HG02981 (cell line): ENCODE measurements around the gene INAFM1.
"Not testable (repeated sequence)": the region's sequence is repeated elsewhere in the genome, so short reads cannot be mapped to it uniquely, and the experiment has no call there.

Source experiments
- ATAC-seq: cut with Tn5 transposase; IDR thresholded peaks from one replicate; pipeline ENCODE4 v1.9.1; 2021; ENCODE audit warnings: mild to moderate bottlenecking, moderate library complexity; ENCODE audit not compliant: unreplicated experiment

Gene INAFM1

GRCh38 chr19:47267350-47267759, 7.3 kb upstream of the INAFM1 start:
- ATAC-seq = no peak

- ATAC-seq = no peak
Observed at GRCh38 chr19:47268028-47268427, 6.7 kb upstream of the INAFM1 start.

GRCh38 chr19:47269596-47269995, 5.1 kb upstream of the INAFM1 start:
- ATAC-seq = no peak

- ATAC-seq = no peak
Observed at GRCh38 chr19:47270408-47270807, 4.3 kb upstream of the INAFM1 start.

DNA sequence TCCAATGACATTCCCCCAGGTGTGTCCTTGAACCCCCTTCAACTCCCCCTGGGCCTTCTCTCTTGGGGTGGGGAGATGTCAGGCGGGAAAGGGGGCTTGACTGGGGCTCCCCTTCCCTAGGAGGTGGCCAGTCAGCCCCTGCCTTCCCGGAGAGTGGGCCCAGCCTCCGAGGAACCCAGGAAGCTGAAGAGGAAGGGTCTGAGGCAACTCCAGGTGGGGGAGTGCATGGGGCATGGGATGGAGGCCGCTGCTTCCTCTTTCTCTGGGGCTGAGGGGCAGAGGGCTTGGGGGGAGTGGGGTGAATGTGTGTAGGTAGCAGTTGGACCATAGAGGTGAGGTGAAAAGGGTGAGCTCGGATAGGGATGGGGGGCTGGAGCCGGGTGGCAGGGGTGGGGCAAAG, 2.7 kb upstream of the INAFM1 start:
- ATAC-seq = no peak

GRCh38 chr19:47272448-47273312, 2.0 kb upstream of the INAFM1 start:
- no peak for ATAC-seq

DNA sequence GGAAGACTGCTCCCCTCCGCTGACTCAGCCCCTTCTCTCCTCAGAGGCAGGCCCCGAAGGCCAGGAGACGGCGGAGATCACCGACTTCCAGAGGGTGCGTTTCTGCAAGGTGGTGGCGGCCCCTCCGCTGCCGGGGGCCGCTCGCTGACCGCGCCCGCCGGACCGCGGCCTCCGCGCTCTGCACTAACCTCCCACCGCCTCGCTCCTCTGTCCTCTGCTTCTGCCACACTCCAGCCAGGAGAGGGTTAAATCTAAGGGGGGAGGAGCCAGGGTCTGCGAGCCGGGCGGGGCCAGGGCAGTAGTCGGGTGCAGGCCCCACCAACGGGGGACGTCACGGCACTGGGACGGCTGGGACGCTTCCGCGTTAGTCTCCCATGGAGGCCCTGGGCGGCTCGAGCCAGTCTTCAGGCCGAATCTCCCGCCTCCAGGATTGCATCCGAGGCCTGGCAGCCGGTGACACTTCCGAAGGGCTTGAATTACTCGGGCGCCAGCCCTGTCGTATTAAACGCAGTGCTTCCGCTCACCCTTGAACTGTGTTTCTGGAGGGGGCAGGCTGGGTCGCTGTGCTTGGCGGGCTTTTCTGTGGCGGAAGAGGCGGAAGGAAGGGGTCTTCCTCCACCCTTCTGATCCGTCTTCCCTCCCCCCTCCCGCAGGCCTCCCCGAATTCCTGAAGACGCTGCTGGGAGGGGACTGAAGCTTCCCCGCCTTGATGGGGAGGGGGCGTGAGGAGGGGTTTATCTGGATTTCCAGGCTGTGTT, 1.2 kb upstream of the INAFM1 start:
- peak; percentile 54 for ATAC-seq

GRCh38 chr19:47274891-47275761, 441 bp downstream of the INAFM1 start:
- no peak for ATAC-seq

- ATAC-seq = no peak
Observed at GRCh38 chr19:47275791-47276461, 1.2 kb downstream of the INAFM1 start.

- not testable (repeated sequence) for ATAC-seq
Observed at GRCh38 chr19:47276513-47276912, 1.8 kb downstream of the INAFM1 start.

DNA sequence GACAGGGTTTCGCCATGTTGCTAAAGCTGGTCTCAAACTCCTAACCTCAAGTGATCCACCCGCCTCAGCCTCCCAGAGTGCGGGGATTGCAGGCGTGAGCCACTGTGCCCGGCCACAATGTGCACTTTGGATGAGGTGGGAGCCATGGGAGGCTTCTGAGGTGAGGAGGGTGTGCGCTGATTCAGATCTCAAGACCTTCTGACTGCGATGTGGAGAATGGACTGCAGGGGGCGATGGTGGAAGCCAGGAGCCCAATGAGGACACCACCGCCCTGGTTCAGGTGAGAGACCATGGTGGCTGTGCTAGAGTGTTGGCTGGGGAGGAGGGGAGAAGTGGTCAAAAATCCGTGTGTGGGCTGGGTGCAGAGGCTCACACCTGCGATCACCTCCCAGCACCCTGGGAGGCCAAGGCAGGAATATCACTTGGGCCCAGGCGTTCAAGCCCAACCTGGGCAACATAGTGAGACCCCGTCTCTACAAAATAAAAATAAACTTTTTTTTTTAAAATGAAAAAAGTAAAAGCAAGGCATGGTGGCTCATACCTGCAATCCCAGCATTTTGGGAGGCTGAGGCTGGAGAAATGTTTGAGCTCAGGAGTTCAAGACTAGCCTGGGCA, 5.6 kb downstream of the INAFM1 start:
- no peak for ATAC-seq

- ATAC-seq = no peak
Observed at GRCh38 chr19:47283405-47284059, 8.8 kb downstream of the INAFM1 start.

- no peak for ATAC-seq
Observed at GRCh38 chr19:47284324-47284899, 9.7 kb downstream of the INAFM1 start.

- ATAC-seq = no peak
Observed at GRCh38 chr19:47296036-47296435, 21.4 kb downstream of the INAFM1 start.

DNA sequence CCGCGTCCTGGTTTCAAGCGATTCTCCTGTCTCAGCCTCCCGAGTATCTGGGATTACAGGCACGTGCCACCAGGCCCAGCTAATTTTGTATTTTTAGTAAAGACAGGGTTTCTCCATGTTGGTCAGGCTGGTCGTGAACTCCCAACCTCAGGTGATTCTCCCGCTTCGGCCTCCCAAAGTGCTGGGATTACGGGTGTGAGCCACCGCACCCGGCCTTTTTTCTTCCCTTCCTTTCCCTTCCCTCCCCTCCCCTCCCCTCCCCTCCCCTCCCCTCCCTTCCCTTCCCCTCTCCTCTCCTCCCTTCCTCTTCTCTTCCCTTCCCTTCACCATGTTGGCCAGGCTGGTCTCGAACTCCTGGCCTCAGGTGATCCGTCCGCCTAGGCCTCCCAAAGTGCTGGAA, 26.2 kb downstream of the INAFM1 start:
- ATAC-seq = not testable (repeated sequence)

DNA sequence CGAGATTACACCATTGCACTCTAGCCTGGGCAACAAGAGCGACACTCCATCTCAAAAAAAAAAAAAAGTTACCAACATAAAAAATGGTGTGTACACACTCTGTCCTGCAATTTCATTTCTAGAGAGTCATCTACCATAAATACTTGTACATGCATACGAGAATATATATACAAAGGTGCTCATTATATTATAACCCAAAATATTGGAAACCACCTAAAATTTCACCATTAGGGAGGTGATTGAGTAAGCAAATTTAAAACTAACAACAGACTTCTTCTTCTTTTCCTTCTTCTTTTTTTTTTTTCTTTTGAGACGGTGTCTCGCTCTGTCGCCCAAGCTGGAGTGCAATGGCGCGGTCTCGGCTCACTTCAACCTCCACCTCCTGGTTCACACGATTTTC, 27.6 kb downstream of the INAFM1 start:
- ATAC-seq = no peak

GRCh38 chr19:47303966-47304365, 29.3 kb downstream of the INAFM1 start:
- ATAC-seq = no peak

DNA sequence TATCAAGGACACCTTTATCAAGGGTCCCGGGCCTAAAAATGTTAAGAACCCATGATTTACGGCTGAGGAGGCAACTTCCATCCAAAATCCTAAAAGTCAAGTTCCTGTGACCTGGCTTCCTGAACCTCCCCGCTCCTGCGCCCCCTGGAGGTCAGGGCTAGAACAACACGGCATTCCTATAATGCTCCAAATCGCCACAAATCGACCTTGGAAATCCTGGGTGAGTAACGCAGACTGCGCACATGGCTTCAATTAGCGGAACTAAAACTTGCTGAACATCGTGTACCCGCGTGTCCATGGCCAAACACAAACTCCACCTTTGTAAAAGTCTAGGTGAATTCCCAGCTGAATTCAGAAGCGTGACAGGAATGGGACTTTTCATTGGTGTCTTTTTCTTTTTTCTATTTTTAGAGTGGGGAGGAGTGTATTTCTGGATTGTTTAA, 30.6 kb downstream of the INAFM1 start:
- no peak for ATAC-seq

GRCh38 chr19:47306303-47306702, 31.6 kb downstream of the INAFM1 start:
- no peak for ATAC-seq
